Cardiac fibroblast (primary cell): ENCODE data around the gene KLF6.

Experiments
- DNase-seq, 2 donors: peaks; one replicate each; pipeline versions ENCODE4 v3.0.0 to v3.0.0-alpha.2; 2010; ENCODE audit warnings: low read depth in 2 of 2
- H3K4me3 ChIP-seq, 2 donors: replicated peaks in 1 of 2; 1 replicate in 1 of 2; 2 replicates in 1 of 2; pipeline ENCODE4 v1.5.1; 2011; ENCODE audit warnings: low read depth in 2 of 2, low read length in 2 of 2, mild to moderate bottlenecking in 2 of 2, moderate library complexity in 1 of 2
- TF ChIP-seq, protein P1 (sequence below): IDR thresholded peaks from one replicate; pipeline ENCODE4 v1.5.1; 2011; ENCODE audit warnings: low read depth, mild to moderate bottlenecking, low read length, inconsistent platforms

KLF6 gene

DNA sequence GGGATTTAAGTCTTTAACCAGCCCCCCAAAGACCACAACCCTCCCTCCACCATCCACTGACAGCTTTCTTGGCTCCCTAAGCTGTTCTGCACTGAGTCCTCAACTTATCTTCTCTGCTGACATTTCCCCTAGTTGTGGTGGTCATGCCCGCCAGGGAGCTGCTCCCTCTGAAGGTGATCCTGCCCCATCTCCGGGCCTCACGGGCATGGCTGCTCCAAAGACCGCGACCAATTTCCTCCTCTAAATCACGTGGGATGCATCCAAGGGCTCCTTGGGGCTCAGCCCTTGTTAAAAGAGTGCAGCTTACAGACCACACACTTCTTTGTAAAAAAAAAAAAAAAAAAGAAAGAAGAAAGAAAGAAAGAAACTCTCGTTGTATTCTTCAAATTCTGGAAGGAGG, 27.1 kb upstream of the KLF6 start:
- TF ChIP-seq, protein P1, sequence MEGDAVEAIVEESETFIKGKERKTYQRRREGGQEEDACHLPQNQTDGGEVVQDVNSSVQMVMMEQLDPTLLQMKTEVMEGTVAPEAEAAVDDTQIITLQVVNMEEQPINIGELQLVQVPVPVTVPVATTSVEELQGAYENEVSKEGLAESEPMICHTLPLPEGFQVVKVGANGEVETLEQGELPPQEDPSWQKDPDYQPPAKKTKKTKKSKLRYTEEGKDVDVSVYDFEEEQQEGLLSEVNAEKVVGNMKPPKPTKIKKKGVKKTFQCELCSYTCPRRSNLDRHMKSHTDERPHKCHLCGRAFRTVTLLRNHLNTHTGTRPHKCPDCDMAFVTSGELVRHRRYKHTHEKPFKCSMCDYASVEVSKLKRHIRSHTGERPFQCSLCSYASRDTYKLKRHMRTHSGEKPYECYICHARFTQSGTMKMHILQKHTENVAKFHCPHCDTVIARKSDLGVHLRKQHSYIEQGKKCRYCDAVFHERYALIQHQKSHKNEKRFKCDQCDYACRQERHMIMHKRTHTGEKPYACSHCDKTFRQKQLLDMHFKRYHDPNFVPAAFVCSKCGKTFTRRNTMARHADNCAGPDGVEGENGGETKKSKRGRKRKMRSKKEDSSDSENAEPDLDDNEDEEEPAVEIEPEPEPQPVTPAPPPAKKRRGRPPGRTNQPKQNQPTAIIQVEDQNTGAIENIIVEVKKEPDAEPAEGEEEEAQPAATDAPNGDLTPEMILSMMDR, result no peak
- no peak for DNase-seq
- H3K4me3 ChIP-seq, result no peak overlapping the region

DNA sequence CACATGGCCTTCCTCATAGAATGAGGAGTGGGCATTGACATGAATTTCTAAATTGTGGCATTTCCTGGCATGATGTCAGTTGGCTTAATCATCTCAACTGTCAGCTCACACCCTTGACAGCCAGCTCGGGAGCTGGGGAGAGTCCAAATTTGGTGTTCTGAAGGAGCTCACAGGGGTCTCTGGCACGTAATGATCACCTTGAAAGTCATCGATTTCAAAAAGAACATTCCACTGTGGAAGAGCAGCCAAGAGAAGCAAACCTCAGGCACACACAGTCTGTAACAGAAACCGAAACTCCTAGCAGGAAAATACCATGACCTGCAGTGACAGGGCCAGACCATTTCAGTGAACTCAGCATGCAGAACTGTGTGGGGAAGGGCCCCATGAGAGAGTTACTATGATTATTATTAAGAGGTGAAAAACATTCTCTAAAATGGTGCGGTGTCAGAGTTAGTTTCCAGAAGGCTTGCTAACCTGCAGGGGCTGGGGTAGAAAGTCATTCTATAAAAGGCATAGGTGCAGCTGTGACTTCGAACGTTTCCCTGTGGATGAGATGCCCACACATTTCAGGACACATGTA, 26.4 kb upstream of the KLF6 start:
- peak; percentile 76 to 90 for DNase-seq
- TF ChIP-seq, protein P1, result no peak
- H3K4me3 ChIP-seq, result peak overlapping the region in 1 of 2 donors; percentile 2

DNA sequence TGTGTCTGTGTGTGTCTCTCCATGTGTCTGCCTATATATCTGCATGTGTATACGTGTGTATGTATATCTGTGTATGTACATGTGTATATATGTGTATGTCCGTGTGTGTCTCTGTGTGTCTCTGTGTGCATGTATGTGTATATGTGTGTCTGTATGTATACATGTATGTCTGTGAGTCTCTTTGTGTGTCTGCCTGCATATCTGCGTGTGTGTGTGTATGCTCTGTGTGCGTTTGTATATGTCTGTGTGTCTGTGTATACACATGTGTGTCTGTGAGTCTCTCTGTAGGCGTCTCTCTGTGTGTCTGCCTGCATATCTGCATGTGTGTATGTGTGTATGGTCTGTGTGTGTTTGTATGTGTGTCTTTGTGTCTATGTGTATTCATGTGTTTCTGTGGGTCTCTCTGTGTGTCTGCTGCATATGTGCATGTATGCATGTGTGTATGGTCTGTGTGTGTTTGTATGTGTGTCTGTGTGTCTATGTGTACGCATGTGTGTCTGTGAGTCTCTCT, 23.7 kb upstream of the KLF6 start:
- H3K4me3 ChIP-seq, result no peak overlapping the region
- TF ChIP-seq, protein P1, result no peak
- no peak for DNase-seq

DNA sequence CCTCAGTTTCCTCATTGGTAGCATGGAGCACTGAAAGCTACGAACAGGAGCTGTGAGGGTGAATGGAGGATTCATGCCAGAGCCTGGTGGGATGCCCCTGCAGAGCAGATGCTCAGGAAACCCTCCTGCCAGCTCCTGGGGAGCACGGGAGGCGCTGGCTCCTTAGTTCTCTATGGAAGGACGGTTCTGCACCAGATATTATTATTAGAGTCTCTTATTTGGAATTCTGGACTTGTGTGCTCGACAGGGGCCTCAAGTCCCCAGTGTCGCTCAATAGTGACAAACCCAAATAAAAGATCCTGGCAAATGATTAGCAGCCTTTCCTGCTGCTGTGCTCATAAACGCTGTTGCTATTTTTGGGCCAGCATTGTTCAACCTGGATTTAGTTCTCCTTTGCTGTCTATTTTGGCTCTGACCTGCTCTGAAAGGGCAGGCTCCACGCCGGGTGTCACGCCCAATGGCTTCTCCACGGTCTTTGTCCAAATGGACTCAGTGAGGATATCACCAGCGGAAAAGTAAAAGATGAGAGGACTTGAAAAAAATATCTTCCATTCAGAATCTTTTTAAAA, 23.0 kb upstream of the KLF6 start:
- no peak for DNase-seq
- no peak overlapping the region for H3K4me3 ChIP-seq
- TF ChIP-seq, protein P1, result no peak

DNA sequence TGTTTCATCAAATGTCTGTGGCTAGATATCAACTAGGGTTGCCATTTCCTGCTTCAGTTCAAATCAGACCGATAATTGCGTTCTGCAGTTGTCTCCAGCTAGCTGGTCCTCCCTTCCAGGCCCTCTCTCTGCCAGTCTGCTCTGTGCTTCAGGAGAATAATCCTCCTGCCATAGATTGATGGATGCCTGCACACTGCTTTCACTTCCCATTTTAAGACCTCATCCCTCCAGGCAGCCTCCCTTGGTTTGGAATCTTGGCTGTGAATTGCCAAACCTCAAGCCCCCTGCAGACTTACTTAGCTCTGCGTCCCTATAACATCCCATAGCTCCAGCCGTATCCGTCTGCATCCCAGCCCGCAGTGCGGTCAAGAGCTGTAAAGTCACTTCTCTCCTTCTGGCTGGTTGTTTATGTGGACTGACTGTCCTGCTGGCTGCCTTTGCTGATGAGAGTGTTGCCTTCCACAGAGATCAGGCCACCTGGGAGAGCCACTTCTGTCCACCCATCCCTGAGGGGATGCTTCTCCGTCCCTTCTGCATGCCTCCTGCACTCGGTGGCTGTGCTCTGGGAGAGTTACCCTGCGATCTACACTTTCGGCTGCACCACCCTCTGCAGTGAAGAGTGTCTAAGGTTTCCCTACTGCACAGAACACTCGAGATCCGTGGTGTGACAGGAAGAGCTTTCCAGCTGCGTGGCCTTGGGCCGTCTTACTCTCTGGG, 22.4 kb upstream of the KLF6 start:
- TF ChIP-seq, protein P1, result no peak
- H3K4me3 ChIP-seq, result no peak overlapping the region
- no peak for DNase-seq

DNA sequence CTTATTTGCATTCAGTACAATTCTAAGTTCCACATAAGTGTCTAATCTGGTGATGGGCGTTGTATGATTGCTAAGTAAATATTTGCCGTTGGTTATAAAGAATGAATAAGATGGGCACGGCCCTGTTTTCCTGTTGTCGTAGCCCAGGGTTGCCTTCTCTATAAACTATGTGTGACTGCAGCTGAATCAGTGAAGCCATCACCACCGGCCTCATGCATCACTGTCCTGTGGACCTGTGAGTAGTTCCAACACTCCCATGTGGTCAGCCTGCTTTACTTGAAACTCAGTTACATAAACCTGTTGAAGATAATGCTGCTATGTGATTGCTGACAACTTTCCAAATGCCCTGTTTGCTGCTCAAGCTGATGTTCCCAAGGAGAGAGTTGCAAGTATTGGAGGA, 21.6 kb upstream of the KLF6 start:
- DNase-seq, result peak; percentile 83 to 96
- TF ChIP-seq, protein P1, result no peak
- H3K4me3 ChIP-seq, result no peak overlapping the region
